ENCODE data around the gene NOS1AP.

DNA sequence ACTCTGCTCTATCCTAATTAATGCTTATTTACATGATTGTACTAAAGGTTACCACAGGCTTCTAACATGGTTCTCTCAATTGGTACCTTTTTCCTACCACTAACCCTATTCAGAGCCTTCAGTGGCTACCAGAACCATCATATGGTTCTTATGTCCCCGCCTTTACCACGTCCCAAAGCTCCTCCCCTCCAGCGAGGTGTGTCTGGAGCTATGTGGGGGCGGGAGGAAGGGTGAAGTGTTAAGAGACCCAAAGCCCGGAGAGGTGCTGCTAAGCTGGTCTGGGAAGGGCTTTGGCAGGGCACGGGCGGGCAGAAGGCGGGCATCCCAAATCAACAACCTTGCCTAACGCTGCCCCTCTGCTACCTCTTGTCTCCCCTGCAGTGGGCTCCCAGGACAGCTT lies 297.2 kb downstream of the NOS1AP start:
- TF ChIP-seq, protein P1, sequence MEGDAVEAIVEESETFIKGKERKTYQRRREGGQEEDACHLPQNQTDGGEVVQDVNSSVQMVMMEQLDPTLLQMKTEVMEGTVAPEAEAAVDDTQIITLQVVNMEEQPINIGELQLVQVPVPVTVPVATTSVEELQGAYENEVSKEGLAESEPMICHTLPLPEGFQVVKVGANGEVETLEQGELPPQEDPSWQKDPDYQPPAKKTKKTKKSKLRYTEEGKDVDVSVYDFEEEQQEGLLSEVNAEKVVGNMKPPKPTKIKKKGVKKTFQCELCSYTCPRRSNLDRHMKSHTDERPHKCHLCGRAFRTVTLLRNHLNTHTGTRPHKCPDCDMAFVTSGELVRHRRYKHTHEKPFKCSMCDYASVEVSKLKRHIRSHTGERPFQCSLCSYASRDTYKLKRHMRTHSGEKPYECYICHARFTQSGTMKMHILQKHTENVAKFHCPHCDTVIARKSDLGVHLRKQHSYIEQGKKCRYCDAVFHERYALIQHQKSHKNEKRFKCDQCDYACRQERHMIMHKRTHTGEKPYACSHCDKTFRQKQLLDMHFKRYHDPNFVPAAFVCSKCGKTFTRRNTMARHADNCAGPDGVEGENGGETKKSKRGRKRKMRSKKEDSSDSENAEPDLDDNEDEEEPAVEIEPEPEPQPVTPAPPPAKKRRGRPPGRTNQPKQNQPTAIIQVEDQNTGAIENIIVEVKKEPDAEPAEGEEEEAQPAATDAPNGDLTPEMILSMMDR (IDR thresholded peaks at IDR 0.05), result no peak
- no peak for TF ChIP-seq EP300 (IDR thresholded peaks at IDR 0.05)

Data from ovary (tissue), 3 donors.